Adrenal gland (tissue), 12 donors: Measurements from ENCODE around the gene RELL2. TPM values are rescaled to one million over a fixed set of nuclear protein-coding genes. Genes with fewer than 3 reads are reported as not detected.
A peak's percentile ranks its signal among the peaks of the same experiment; 100 is the strongest.

Source experiments
- DNase-seq, 7 donors: peaks; one replicate each; pipeline ENCODE4 v3.0.0-alpha.2; 2019 to 2020
- H3K27ac ChIP-seq, 5 donors: fragments of 200-600 bp; sonication (generic) in 4 of 5; 1 replicate in 3 of 5; 2 replicates in 2 of 5; pipeline versions ENCODE4 v1.5.1 to v1.8.0; 2016 to 2020; ENCODE audit warnings: mild to moderate bottlenecking in 1 of 5
- H3K27me3 ChIP-seq: fragments of 200-600 bp; 2 replicates; pipeline ENCODE4 v1.8.0; 2021
- H3K36me3 ChIP-seq, 2 donors: fragments of 200-600 bp; replicated peaks in 1 of 2; 1 replicate in 1 of 2; 2 replicates in 1 of 2; pipeline versions ENCODE4 v1.5.1 to v1.8.0; 2018 to 2022
- H3K4me1 ChIP-seq, 2 donors: fragments of 200-600 bp; replicated peaks in 1 of 2; 1 replicate in 1 of 2; 2 replicates in 1 of 2; pipeline versions ENCODE4 v1.5.1 to v1.8.0; 2018 to 2021
- H3K4me3 ChIP-seq, 4 donors: fragments of 200-600 bp; sonication (generic) in 3 of 4; one replicate each; pipeline ENCODE4 v1.5.1; 2016 to 2018
- H3K9me3 ChIP-seq, 3 donors: fragments of 200-600 bp; sonication (generic) in 1 of 3; replicated peaks in 1 of 3; 1 replicate in 2 of 3; 2 replicates in 1 of 3; pipeline versions ENCODE4 v1.5.1 to v1.8.0; 2016 to 2021
- CTCF ChIP-seq, 6 experiments: fragments of 450-650 bp in 4 of 6; fragments of 200-600 bp in 2 of 6; sonication (generic) in 1 of 6; IDR thresholded peaks; 1 replicate in 5 of 6; 2 replicates in 1 of 6; pipeline versions ENCODE4 v1.5.1 to v1.8.0; 2016 to 2021; ENCODE audit warnings: antibody characterized with exemption in 6 of 6, mild to moderate bottlenecking in 2 of 6, moderate library complexity in 1 of 6
- POLR2A ChIP-seq, 2 donors: fragments of 450-650 bp; IDR thresholded peaks; one replicate each; pipeline ENCODE4 v1.6.1; 2017; ENCODE audit warnings: antibody characterized with exemption in 2 of 2, mild to moderate bottlenecking in 2 of 2, moderate library complexity in 1 of 2
- WGBS, 4 donors: extraction: QIAGEN DNeasy Blood & Tissue Kit in 2 of 4; methylation state at CpG; one replicate each; pipeline versions ENCODE4 v1.1.5 to v1.1.7; 2013 to 2017; 5-methylcytosine and 5-hydroxymethylcytosine counted together
- intact Hi-C, 2 donors: fragments of 100-400 bp; cut with DNase I; formaldehyde crosslinking; loops; one replicate each; pipeline versions ENCODE4 v1.14.1 to v1.15.0; 2022 to 2023
- polyA plus RNA-seq, 3 donors: library from polyadenylated mRNA; stranded (reverse); fragments of 200-250 nt in 2 of 3; fragments of 350-450 nt in 1 of 3; fragmentation: Illumina TruSeq in 1 of 3; extraction: RNeasy Lipid Tissue Mini Kit (QIAGEN cat#74804) in 1 of 3; gene quantifications; one replicate each; pipeline ENCODE4 v1.2.3, GENCODE V29; 2013 to 2014
- total RNA-seq, 9 donors: library from RNA; depleted of rRNA in 4 of 9; stranded (reverse); fragments of >200 nt in 4 of 9; fragments of 120-200 nt in 1 of 9; fragmentation: NEBNext Ultra II Directional in 1 of 9; extraction: Animal tissue kit (Norgen Biotek cat#: 25700) in 1 of 9; gene quantifications; one replicate each; pipeline versions ENCODE4 v1.1.0 to v1.2.4, GENCODE V29; 2013 to 2023
- donor health status: healthy with polysubstance abuse.
- donor health status: Bipolar disorder and iron deficiency.
- donor health status: DM: yes; HTN: yes; CAD: no.
- donor health status: DM: no; HTN: no; CAD: no.
- donor health status: DM: no; HTN: no; CAD: no.
- donor health status: DM: yes; HTN: yes; CAD: no.

RELL2 gene
- total and polyA plus RNA-seq, 12 donors = 2.3 to 37.6 (median 7.7) TPM

- peaks cover 0 to 10% of the 10 kb centered on the region in 2 donors for H3K4me1 ChIP-seq
- H3K4me3 ChIP-seq = no peak overlapping the region
- no peak for DNase-seq
- TF ChIP-seq CTCF (IDR thresholded peaks at IDR 0.05) (no peak), POLR2A (IDR thresholded peaks at IDR 0.05) (no peak)
- 62 to 81% (median 72%) methylated on average over 2 of the region's 2 CpGs for WGBS, 4 donors
- no peaks in the 10 kb centered on the region for H3K27me3 ChIP-seq
- H3K36me3 ChIP-seq = no peaks in the 10 kb centered on the region
- no peak overlapping the region for H3K27ac ChIP-seq
- intact Hi-C loops = no loop called here
- no peaks in the 10 kb centered on the region for H3K9me3 ChIP-seq
Measured at GRCh38 chr5:141597394-141597793, 39.4 kb upstream of the RELL2 start.

- no peak for DNase-seq
- H3K27me3 ChIP-seq = no peaks in the 10 kb centered on the region
- peaks cover 0 to 10% of the 10 kb centered on the region in 2 donors for H3K4me1 ChIP-seq
- TF ChIP-seq POLR2A (IDR thresholded peaks at IDR 0.05) (no peak), CTCF (IDR thresholded peaks at IDR 0.05) (no peak)
- H3K27ac ChIP-seq = no peak overlapping the region
- no peak overlapping the region for H3K4me3 ChIP-seq
- H3K36me3 ChIP-seq = no peaks in the 10 kb centered on the region
- 93 to 100% (median 98%) methylated on average over 2 of the region's 2 CpGs for WGBS, 4 donors
- intact Hi-C loops = no loop called here
- H3K9me3 ChIP-seq = no peaks in the 10 kb centered on the region
Measured at GRCh38 chr5:141597814-141598213, 39.0 kb upstream of the RELL2 start.

DNA sequence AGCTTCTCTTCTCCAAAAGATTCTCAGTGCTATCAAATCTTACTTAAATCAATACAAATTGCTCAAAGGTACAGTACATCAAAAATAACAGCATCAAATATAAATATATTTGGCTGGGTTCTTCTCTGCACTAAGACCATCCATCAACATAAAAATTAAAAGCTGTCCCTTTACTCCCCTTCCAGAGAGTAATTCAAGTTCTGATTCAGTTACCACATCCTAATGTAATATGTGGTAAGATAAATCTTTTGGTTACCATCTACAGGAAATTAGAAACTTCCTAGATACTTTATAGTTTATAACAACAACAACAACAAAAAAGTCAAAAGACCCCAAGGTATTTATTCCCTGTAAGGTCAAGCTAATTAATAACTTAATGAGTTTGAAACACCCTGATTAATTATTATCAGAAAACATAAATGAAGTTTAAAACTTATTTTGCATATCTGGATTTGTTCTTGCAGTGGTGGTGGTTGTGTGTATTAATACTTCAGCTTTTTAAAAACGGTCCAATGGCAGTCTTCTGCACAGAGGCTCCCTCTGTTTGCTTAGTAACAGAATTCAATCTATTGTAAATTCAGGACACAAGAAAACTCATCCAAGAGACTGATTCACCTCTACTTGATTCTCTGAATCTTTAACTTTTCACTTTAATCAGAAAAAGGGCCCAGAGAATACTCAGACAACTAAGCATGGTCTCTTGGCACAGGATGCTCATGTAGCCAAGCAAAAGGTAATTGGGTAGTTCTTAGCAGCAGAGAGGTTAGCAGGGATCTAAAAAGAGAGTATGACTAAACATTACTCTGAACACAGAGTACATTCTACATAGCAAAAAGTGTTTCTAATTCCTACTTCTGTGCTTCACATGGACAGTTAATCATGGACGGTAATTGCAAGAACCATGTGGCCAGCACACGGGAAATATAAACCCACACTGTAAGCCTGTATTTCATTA lies 38.1 kb upstream of the RELL2 start:
- Histone ChIP-seq H3K27me3 (no peaks in the 10 kb centered on the region), H3K27ac (peak overlapping the region in 1 of 5 donors; percentile 22), H3K4me1 (peaks cover under 1 to 12% of the 10 kb centered on the region in 2 donors), H3K4me3 (no peak overlapping the region), H3K9me3 (no peaks in the 10 kb centered on the region), H3K36me3 (no peaks in the 10 kb centered on the region)
- WGBS, 4 donors = 61 to 76% (median 63%) methylated on average over 3 of the region's 3 CpGs
- no peak for DNase-seq
- intact Hi-C loops = no loop called here
- no peak for TF ChIP-seq CTCF (IDR thresholded peaks at IDR 0.05)
- no peak for TF ChIP-seq POLR2A (IDR thresholded peaks at IDR 0.05)

- Histone ChIP-seq H3K36me3 (no peaks in the 10 kb centered on the region), H3K27ac (no peak overlapping the region), H3K27me3 (no peaks in the 10 kb centered on the region), H3K4me1 (peaks cover 3 to 47% of the 10 kb centered on the region in 2 donors), H3K9me3 (no peaks in the 10 kb centered on the region), H3K4me3 (no peak overlapping the region)
- 80 to 97% (median 93%) methylated on average over 1 of the region's 1 CpG for WGBS, 4 donors
- intact Hi-C loops = no loop called here
- no peak for DNase-seq
- TF ChIP-seq POLR2A (IDR thresholded peaks at IDR 0.05) (no peak), CTCF (IDR thresholded peaks at IDR 0.05) (no peak)
Measured at GRCh38 chr5:141602606-141603005, 34.2 kb upstream of the RELL2 start.
